A549 (cell line): ENCODE measurements around the gene NINL. TPM values are rescaled to one million over a fixed set of nuclear protein-coding genes. Genes with fewer than 3 reads are reported as not detected.

ENCODE experiments used
- ATAC-seq, 2 experiments: fragments of 200-7000 bp in 1 of 2; fragments of >200 bp in 1 of 2; cut with Nextera tagmentation in 1 of 2; cut with Tn5 transposase in 1 of 2; 3 replicates each; pipeline versions ENCODE4 v1.8.0 to v1.9.1; 2018 to 2020; ENCODE audit warnings: mild to moderate bottlenecking in 1 of 2, moderate library complexity in 1 of 2
- CTCF ChIA-PET: fragments of 300-600 bp; sonication (Branson Sonifier 250); formaldehyde crosslinking; extraction: SDS; loops from one replicate; lab custom pipeline; 2021; ENCODE audit warnings: antibody characterized with exemption, inconsistent platforms; lab: Yijun Ruan, JAX
- POLR2A ChIA-PET: fragments of 350-600 bp; formaldehyde crosslinking; extraction: SDS; loops from one replicate; lab custom pipeline; 2021; ENCODE audit warnings: antibody characterized with exemption, inconsistent platforms; lab: Yijun Ruan, JAX
- DNase-seq, 2 experiments: peaks; one replicate each; pipeline versions ENCODE4 v3.0.0 to v3.0.0-alpha.2; 2011 to 2016; ENCODE audit warnings: low read depth in 1 of 2, low spot score in 1 of 2
- FAIRE-seq: peaks from 2 replicates; lab custom pipeline; 2011; peaks lifted over from hg19 to GRCh38; lab: Jason Lieb, UNC
- H3K27ac ChIP-seq, 2 experiments: fragments of >200 bp; sonication (Bioruptor Twin); formaldehyde crosslinking; 3 replicates each; pipeline ENCODE4 v1.5.1; 2016 to 2017
- H3K4me1 ChIP-seq: fragments of >200 bp; sonication (Bioruptor Twin); formaldehyde crosslinking; 3 replicates; pipeline ENCODE4 v1.6.1; 2016
- H3K4me2 ChIP-seq: fragments of >200 bp; sonication (Bioruptor Twin); formaldehyde crosslinking; 3 replicates; pipeline ENCODE4 v1.6.1; 2016
- H3K4me3 ChIP-seq: fragments of >200 bp; sonication (Bioruptor Twin); formaldehyde crosslinking; 3 replicates; pipeline ENCODE4 v1.5.1; 2016
- H3K9me3 ChIP-seq: fragments of >200 bp; sonication (Bioruptor Twin); formaldehyde crosslinking; 3 replicates; pipeline ENCODE4 v1.6.1; 2016
- BHLHE40 ChIP-seq: IDR thresholded peaks from 2 replicates; pipeline ENCODE4 v1.6.1; 2012; ENCODE audit warnings: low read depth, low read length, inconsistent platforms
- CBX8 ChIP-seq: fragments of 200-600 bp; sonication (generic); IDR thresholded peaks from 2 replicates; pipeline ENCODE4 v1.6.1; 2016
- CHD4 ChIP-seq: fragments of 200-600 bp; sonication (generic); IDR thresholded peaks from 2 replicates; pipeline ENCODE4 v1.6.1; 2016; ENCODE audit warnings: antibody characterized with exemption, mild to moderate bottlenecking, borderline replicate concordance
- FOSB ChIP-seq: fragments of 250-450 bp; sonication (Bioruptor Pico); IDR thresholded peaks from 2 replicates; pipeline ENCODE4 v1.5.0; 2020; ENCODE audit warnings: mild to moderate bottlenecking, moderate library complexity
- HOXB5 ChIP-seq: fragments of 250-450 bp; sonication (Bioruptor Pico); IDR thresholded peaks from 2 replicates; pipeline ENCODE4 v1.5.0; 2020; ENCODE audit warnings: mild to moderate bottlenecking, moderate library complexity
- JUNB ChIP-seq: fragments of >200 bp; sonication (Bioruptor Twin); formaldehyde crosslinking; IDR thresholded peaks from 2 replicates; pipeline ENCODE4 v1.6.1; 2016
- KDM1A ChIP-seq: fragments of 200-600 bp; sonication (generic); IDR thresholded peaks from 2 replicates; pipeline ENCODE4 v1.6.1; 2016; ENCODE audit warnings: low read depth, mild to moderate bottlenecking
- KDM5A ChIP-seq: fragments of 200-600 bp; sonication (generic); IDR thresholded peaks from 2 replicates; pipeline ENCODE4 v1.6.1; 2016; ENCODE audit warnings: antibody characterized with exemption, mild to moderate bottlenecking
- NFE2L2 ChIP-seq: fragments of 150-350 bp; conservative IDR thresholded peaks from 2 replicates; pipeline ENCODE4 v1.6.1; 2014; ENCODE audit warnings: low read length
- RCOR1 ChIP-seq: fragments of 150-350 bp; IDR thresholded peaks from 2 replicates; pipeline ENCODE4 v1.6.1; 2014; ENCODE audit warnings: antibody characterized with exemption, low read length, low read depth
- RFX5 ChIP-seq: fragments of 450-650 bp; IDR thresholded peaks from 2 replicates; pipeline ENCODE4 v1.7.1; 2014; ENCODE audit warnings: antibody characterized with exemption, mild to moderate bottlenecking, moderate library complexity
- ZFP36 ChIP-seq: fragments of 450-650 bp; IDR thresholded peaks from 2 replicates; pipeline ENCODE4 v1.6.1; 2014; ENCODE audit warnings: borderline replicate concordance; ENCODE audit not compliant: partially characterized antibody
- ZNF302 ChIP-seq: fragments of 250-450 bp; sonication (Bioruptor Pico); IDR thresholded peaks from 2 replicates; pipeline ENCODE4 v1.9.0; 2021; ENCODE audit warnings: inconsistent platforms, mild to moderate bottlenecking, moderate library complexity
- WGBS: methylation state at CpG from one replicate; pipeline ENCODE4 v1.1.6; 2017; ENCODE audit errors: missing lambda C conversion rate; 5-methylcytosine and 5-hydroxymethylcytosine counted together
- polyA plus RNA-seq, 4 experiments: library from polyadenylated mRNA; depleted of rRNA in 3 of 4; stranded (reverse); fragments of >200 nt; fragmentation: RNase III in 1 of 4; extraction: RNeasy Plus Mini Kit Qiagen cat#74134 plus additional on column Dnase treatment in 1 of 4; gene quantifications; 2 replicates in 3 of 4; 3 replicates in 1 of 4; pipeline ENCODE4 v1.2.3, GENCODE V29; 2011 to 2017
- TF ChIP-seq, protein P1 (sequence below): fragments of 250-450 bp; sonication (Bioruptor Pico); IDR thresholded peaks from 2 replicates; pipeline ENCODE4 v1.5.0; 2021; ENCODE audit warnings: mild to moderate bottlenecking, moderate library complexity, borderline replicate concordance
- TF ChIP-seq, protein P2 (sequence below): IDR thresholded peaks from 2 replicates; pipeline ENCODE4 v1.6.1; 2012
- TF ChIP-seq, protein P3 (sequence below): fragments of 150-350 bp; IDR thresholded peaks from 2 replicates; pipeline ENCODE4 v1.6.1; 2014; ENCODE audit warnings: low read depth, mild to moderate bottlenecking, low read length
- TF ChIP-seq, protein P4 (sequence below): fragments of 450-650 bp; IDR thresholded peaks from 2 replicates; pipeline ENCODE4 v1.6.1; 2014; ENCODE audit warnings: antibody characterized with exemption
- TF ChIP-seq, protein P5 (sequence below): fragments of >200 bp; sonication (Bioruptor Twin); formaldehyde crosslinking; IDR thresholded peaks from 3 replicates; pipeline ENCODE4 v1.6.1; 2016
- TF ChIP-seq, protein P6 (sequence below): IDR thresholded peaks from 2 replicates; pipeline ENCODE4 v1.6.1; 2012; ENCODE audit warnings: low read depth, borderline replicate concordance
- TF ChIP-seq, protein P7 (sequence below): IDR thresholded peaks from 2 replicates; pipeline ENCODE4 v1.6.1; 2012

The NINL gene
- polyA plus RNA-seq, 2 of the 4 experiments (the other 2 are of a cell fraction): 20.2 to 22.4 TPM

DNA sequence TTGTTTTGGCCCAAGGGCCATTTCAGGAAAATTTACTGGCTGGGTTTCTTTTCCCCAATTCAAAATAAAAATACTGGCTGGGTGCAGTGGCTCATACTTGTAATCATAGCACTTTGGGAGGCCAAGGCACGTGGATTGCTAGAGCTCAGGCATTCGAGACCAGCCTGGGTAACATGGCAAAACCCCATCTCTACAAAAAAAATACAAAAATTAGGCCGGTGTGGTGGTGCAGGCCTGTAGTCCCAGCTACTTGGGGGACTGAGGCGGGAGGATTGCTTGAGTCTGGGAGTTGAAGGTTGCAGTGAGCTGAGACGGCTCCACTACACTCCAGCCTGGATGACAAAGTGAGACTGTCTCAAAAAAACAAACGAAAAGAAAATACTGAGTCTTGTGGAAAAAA is 60.0 kb downstream of the NINL start:
- Histone ChIP-seq H3K4me1 (peaks cover 28% of the 10 kb centered on the region), H3K9me3 (no peaks in the 10 kb centered on the region), H3K4me3 (no peak overlapping the region), H3K4me2 (peak overlapping the region; percentile 37), H3K27ac (peak overlapping the region; percentile 54 to 71; a peak in 5 of 6 replicates)
- ChIA-PET POLR2A (interaction anchor here (1.4 kb wide), 1 partner anchor 17 kb away, joined by 3 read pairs; no protein-coding TSS in a partner anchor), CTCF (interaction anchor here (0.7 to 1.4 kb wide), 2 partner anchors 12 to 55 kb away, joined by 3 read pairs; no protein-coding TSS in a partner anchor)
- no peak for FAIRE-seq
- DNase-seq: no peak
- 82% methylated on average over 6 of the region's 6 CpGs for WGBS
- ATAC-seq: no peak; a peak in 2 of 6 replicates
- TF ChIP-seq, protein P1, sequence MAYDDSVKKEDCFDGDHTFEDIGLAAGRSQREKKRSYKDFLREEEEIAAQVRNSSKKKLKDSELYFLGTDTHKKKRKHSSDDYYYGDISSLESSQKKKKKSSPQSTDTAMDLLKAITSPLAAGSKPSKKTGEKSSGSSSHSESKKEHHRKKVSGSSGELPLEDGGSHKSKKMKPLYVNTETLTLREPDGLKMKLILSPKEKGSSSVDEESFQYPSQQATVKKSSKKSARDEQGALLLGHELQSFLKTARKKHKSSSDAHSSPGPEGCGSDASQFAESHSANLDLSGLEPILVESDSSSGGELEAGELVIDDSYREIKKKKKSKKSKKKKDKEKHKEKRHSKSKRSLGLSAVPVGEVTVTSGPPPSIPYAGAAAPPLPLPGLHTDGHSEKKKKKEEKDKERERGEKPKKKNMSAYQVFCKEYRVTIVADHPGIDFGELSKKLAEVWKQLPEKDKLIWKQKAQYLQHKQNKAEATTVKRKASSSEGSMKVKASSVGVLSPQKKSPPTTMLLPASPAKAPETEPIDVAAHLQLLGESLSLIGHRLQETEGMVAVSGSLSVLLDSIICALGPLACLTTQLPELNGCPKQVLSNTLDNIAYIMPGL (CRISPR knock-in tag): no peak
- TF ChIP-seq, protein P2, sequence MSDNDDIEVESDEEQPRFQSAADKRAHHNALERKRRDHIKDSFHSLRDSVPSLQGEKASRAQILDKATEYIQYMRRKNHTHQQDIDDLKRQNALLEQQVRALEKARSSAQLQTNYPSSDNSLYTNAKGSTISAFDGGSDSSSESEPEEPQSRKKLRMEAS: no peak
- TF ChIP-seq, protein P3, sequence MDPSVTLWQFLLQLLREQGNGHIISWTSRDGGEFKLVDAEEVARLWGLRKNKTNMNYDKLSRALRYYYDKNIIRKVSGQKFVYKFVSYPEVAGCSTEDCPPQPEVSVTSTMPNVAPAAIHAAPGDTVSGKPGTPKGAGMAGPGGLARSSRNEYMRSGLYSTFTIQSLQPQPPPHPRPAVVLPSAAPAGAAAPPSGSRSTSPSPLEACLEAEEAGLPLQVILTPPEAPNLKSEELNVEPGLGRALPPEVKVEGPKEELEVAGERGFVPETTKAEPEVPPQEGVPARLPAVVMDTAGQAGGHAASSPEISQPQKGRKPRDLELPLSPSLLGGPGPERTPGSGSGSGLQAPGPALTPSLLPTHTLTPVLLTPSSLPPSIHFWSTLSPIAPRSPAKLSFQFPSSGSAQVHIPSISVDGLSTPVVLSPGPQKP: no peak
- TF ChIP-seq JUNB (no peak), ZNF302 (CRISPR knock-in tag) (no peak), FOSB (CRISPR knock-in tag) (no peak), RCOR1 (no peak), HOXB5 (CRISPR knock-in tag) (no peak), CHD4 (no peak), KDM1A (no peak), ZFP36 (no peak), RFX5 (no peak), NFE2L2 (no peak), KDM5A (no peak), CBX8 (no peak), BHLHE40 (no peak)
- TF ChIP-seq, protein P4, sequence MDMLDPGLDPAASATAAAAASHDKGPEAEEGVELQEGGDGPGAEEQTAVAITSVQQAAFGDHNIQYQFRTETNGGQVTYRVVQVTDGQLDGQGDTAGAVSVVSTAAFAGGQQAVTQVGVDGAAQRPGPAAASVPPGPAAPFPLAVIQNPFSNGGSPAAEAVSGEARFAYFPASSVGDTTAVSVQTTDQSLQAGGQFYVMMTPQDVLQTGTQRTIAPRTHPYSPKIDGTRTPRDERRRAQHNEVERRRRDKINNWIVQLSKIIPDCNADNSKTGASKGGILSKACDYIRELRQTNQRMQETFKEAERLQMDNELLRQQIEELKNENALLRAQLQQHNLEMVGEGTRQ: no peak
- TF ChIP-seq, protein P5, sequence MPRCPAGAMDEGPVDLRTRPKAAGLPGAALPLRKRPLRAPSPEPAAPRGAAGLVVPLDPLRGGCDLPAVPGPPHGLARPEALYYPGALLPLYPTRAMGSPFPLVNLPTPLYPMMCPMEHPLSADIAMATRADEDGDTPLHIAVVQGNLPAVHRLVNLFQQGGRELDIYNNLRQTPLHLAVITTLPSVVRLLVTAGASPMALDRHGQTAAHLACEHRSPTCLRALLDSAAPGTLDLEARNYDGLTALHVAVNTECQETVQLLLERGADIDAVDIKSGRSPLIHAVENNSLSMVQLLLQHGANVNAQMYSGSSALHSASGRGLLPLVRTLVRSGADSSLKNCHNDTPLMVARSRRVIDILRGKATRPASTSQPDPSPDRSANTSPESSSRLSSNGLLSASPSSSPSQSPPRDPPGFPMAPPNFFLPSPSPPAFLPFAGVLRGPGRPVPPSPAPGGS: no peak
- TF ChIP-seq, protein P6, sequence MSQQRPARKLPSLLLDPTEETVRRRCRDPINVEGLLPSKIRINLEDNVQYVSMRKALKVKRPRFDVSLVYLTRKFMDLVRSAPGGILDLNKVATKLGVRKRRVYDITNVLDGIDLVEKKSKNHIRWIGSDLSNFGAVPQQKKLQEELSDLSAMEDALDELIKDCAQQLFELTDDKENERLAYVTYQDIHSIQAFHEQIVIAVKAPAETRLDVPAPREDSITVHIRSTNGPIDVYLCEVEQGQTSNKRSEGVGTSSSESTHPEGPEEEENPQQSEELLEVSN: no peak
- TF ChIP-seq, protein P7, sequence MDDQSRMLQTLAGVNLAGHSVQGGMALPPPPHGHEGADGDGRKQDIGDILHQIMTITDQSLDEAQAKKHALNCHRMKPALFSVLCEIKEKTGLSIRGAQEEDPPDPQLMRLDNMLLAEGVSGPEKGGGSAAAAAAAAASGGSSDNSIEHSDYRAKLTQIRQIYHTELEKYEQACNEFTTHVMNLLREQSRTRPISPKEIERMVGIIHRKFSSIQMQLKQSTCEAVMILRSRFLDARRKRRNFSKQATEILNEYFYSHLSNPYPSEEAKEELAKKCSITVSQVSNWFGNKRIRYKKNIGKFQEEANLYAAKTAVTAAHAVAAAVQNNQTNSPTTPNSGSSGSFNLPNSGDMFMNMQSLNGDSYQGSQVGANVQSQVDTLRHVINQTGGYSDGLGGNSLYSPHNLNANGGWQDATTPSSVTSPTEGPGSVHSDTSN: no peak
